ENCODE measurements around the gene IZUMO4.

The IZUMO4 gene

GRCh38 chr19:2111425-2111824 is 14.7 kb downstream of the IZUMO4 start:
- H3K27me3 ChIP-seq (ENCODE audit: control insufficient read depth, insufficient read depth, low read length, poor library complexity, severe bottlenecking): no peaks in the 10 kb centered on the region
- no peaks in the 10 kb centered on the region for H3K9me3 ChIP-seq (ENCODE audit: control insufficient read depth, low read length)
- H3K4me3 ChIP-seq (ENCODE audit: insufficient read depth, low read depth, low read length): no peak overlapping the region
- H3K4me1 ChIP-seq (ENCODE audit: control insufficient read depth, insufficient read depth, low read length): no peaks in the 10 kb centered on the region
- H3K27ac ChIP-seq (ENCODE audit: insufficient read depth, low read depth, low read length, poor library complexity, severe bottlenecking): no peak overlapping the region
- peaks cover 64% of the 10 kb centered on the region for H3K36me3 ChIP-seq (ENCODE audit: control insufficient read depth, insufficient read depth, low read length)
- WGBS, 2 experiments: 96 to 97% methylated on average over 22 of the region's 22 CpGs

DNA sequence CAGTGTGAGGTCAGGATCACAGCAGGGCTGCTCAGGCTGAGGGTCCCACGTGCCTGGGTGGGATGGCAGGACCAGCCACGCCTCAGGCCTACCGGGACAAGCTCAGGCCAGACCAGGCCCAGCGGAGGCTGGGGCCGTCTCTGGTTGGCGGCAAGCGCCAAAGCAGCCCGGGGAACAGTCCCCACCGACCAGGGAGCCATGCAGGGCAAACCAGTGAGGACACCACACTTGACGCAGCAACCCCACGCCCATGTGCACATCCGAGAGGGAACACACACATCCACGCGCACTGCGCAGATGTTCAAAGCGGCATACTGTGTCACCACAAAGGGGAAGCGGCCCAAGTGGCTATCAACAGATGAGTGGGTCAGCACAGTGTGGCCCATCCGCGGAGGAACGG is 15.2 kb downstream of the IZUMO4 start:
- WGBS, 2 experiments: 94 to 96% methylated on average over 20 of the region's 20 CpGs
- no peak overlapping the region for H3K4me3 ChIP-seq (ENCODE audit: insufficient read depth, low read depth, low read length)
- H3K9me3 ChIP-seq (ENCODE audit: control insufficient read depth, low read length): no peaks in the 10 kb centered on the region
- H3K27me3 ChIP-seq (ENCODE audit: control insufficient read depth, insufficient read depth, low read length, poor library complexity, severe bottlenecking): no peaks in the 10 kb centered on the region
- no peak overlapping the region for H3K27ac ChIP-seq (ENCODE audit: insufficient read depth, low read depth, low read length, poor library complexity, severe bottlenecking)
- no peaks in the 10 kb centered on the region for H3K4me1 ChIP-seq (ENCODE audit: control insufficient read depth, insufficient read depth, low read length)
- H3K36me3 ChIP-seq (ENCODE audit: control insufficient read depth, insufficient read depth, low read length): peaks cover 64% of the 10 kb centered on the region

DNA sequence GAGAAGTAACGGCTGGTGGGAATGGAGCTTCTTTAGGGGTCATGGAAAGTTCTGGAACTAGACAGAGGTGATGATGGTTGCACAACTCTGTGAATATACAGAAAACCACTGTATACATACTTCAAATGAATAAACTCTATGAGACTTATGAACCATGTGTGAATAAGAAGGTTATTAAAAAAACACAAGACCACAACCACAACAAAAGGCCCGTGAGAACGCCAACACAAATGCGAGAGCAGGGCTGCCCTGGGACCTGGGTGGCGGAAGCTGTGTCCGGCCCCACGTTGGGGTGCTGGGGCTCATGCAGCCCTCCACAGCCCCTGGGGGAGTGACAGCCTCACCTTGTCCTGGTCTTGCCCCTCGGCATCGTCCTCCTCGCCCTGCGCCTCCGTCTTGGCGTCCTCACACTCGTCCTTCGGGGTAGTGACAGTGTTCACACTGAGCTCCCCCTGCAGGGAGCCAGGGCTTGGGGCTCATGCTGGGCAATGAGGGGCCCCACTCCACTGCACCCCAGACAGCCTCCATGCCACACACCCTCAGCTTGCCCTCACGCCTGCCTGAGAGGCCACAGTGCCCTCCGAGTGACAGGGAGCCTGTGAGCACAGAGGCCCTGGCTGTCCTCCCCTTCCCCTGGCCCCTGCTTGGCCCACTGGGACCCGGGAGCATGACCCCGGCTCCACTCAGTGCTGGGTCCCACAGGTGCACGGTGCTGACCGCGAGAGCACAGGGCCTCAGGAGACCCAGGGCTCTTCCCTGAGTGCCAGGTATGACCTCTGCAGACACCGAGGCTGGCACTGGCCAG is 16.0 kb downstream of the IZUMO4 start:
- Histone ChIP-seq H3K9me3 (ENCODE audit: control insufficient read depth, low read length) (no peaks in the 10 kb centered on the region), H3K27me3 (ENCODE audit: control insufficient read depth, insufficient read depth, low read length, poor library complexity, severe bottlenecking) (no peaks in the 10 kb centered on the region), H3K36me3 (ENCODE audit: control insufficient read depth, insufficient read depth, low read length) (peaks cover 67% of the 10 kb centered on the region), H3K4me1 (ENCODE audit: control insufficient read depth, insufficient read depth, low read length) (no peaks in the 10 kb centered on the region), H3K4me3 (ENCODE audit: insufficient read depth, low read depth, low read length) (no peak overlapping the region), H3K27ac (ENCODE audit: insufficient read depth, low read depth, low read length, poor library complexity, severe bottlenecking) (no peak overlapping the region)
- 97% methylated on average over 23 of the region's 23 CpGs for WGBS, 2 experiments

GRCh38 chr19:2113439-2114211 is 16.9 kb downstream of the IZUMO4 start:
- peaks cover 67% of the 10 kb centered on the region for H3K36me3 ChIP-seq (ENCODE audit: control insufficient read depth, insufficient read depth, low read length)
- H3K27me3 ChIP-seq (ENCODE audit: control insufficient read depth, insufficient read depth, low read length, poor library complexity, severe bottlenecking): no peaks in the 10 kb centered on the region
- no peak overlapping the region for H3K27ac ChIP-seq (ENCODE audit: insufficient read depth, low read depth, low read length, poor library complexity, severe bottlenecking)
- H3K4me3 ChIP-seq (ENCODE audit: insufficient read depth, low read depth, low read length): no peak overlapping the region
- H3K9me3 ChIP-seq (ENCODE audit: control insufficient read depth, low read length): no peaks in the 10 kb centered on the region
- no peaks in the 10 kb centered on the region for H3K4me1 ChIP-seq (ENCODE audit: control insufficient read depth, insufficient read depth, low read length)
- WGBS, 2 experiments: 95 to 97% methylated on average over 24 of the region's 24 CpGs

DNA sequence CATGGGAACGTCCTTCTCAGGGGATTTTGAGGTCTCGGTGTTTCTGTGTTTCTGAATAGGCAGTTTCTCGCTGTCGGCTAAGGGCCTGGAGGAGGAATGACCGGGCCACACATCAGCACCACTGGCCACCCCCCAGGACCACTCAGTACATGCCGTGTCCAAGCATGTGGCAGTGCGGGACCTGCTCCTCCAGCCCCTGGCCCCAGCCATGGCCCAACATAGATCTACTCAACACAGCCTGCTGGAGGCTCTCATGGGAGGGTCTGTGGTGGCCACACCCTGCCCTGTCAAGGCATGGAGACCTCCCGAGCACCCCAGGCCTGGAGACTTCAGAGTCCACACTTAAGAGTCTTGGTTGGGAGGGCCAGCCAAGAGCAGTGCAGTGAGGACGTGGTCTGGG is 17.5 kb downstream of the IZUMO4 start:
- H3K4me1 ChIP-seq (ENCODE audit: control insufficient read depth, insufficient read depth, low read length): no peaks in the 10 kb centered on the region
- H3K27me3 ChIP-seq (ENCODE audit: control insufficient read depth, insufficient read depth, low read length, poor library complexity, severe bottlenecking): no peaks in the 10 kb centered on the region
- H3K9me3 ChIP-seq (ENCODE audit: control insufficient read depth, low read length): no peaks in the 10 kb centered on the region
- 96 to 97% methylated on average over 9 of the region's 9 CpGs for WGBS, 2 experiments
- no peak overlapping the region for H3K4me3 ChIP-seq (ENCODE audit: insufficient read depth, low read depth, low read length)
- H3K36me3 ChIP-seq (ENCODE audit: control insufficient read depth, insufficient read depth, low read length): peaks cover 64% of the 10 kb centered on the region
- H3K27ac ChIP-seq (ENCODE audit: insufficient read depth, low read depth, low read length, poor library complexity, severe bottlenecking): no peak overlapping the region

GRCh38 chr19:2114821-2115220 is 18.1 kb downstream of the IZUMO4 start:
- Histone ChIP-seq H3K36me3 (ENCODE audit: control insufficient read depth, insufficient read depth, low read length) (peaks cover 58% of the 10 kb centered on the region), H3K4me3 (ENCODE audit: insufficient read depth, low read depth, low read length) (no peak overlapping the region), H3K4me1 (ENCODE audit: control insufficient read depth, insufficient read depth, low read length) (no peaks in the 10 kb centered on the region), H3K27me3 (ENCODE audit: control insufficient read depth, insufficient read depth, low read length, poor library complexity, severe bottlenecking) (no peaks in the 10 kb centered on the region), H3K9me3 (ENCODE audit: control insufficient read depth, low read length) (no peaks in the 10 kb centered on the region), H3K27ac (ENCODE audit: insufficient read depth, low read depth, low read length, poor library complexity, severe bottlenecking) (no peak overlapping the region)
- 96 to 97% methylated on average over 21 of the region's 21 CpGs for WGBS, 2 experiments

DNA sequence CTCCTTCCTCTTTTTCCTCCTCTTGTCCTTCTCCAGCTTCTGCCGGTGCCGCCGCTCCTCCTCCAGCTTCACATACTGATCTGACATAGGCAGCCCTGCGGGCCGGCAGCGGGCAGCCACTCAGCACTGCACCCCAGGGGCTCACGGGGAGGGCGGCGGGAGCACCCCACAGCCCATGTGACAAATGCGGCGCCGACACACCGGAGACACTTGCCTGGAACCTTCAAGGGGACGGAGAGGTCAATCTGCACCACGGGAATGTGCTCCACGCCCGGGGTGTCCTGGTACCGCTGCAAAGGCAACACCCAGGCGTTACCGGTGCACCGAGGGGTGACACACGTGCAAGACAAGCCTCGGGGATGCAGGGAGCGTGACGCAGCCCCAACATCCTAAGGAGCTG is 18.6 kb downstream of the IZUMO4 start:
- Histone ChIP-seq H3K9me3 (ENCODE audit: control insufficient read depth, low read length) (no peaks in the 10 kb centered on the region), H3K4me3 (ENCODE audit: insufficient read depth, low read depth, low read length) (no peak overlapping the region), H3K27me3 (ENCODE audit: control insufficient read depth, insufficient read depth, low read length, poor library complexity, severe bottlenecking) (no peaks in the 10 kb centered on the region), H3K36me3 (ENCODE audit: control insufficient read depth, insufficient read depth, low read length) (peaks cover 55% of the 10 kb centered on the region), H3K4me1 (ENCODE audit: control insufficient read depth, insufficient read depth, low read length) (no peaks in the 10 kb centered on the region), H3K27ac (ENCODE audit: insufficient read depth, low read depth, low read length, poor library complexity, severe bottlenecking) (no peak overlapping the region)
- WGBS, 2 experiments: 95 to 97% methylated on average over 25 of the region's 25 CpGs

GRCh38 chr19:2115911-2116426 is 19.3 kb downstream of the IZUMO4 start:
- WGBS, 2 experiments: 96 to 97% methylated on average over 24 of the region's 24 CpGs
- no peaks in the 10 kb centered on the region for H3K9me3 ChIP-seq (ENCODE audit: control insufficient read depth, low read length)
- no peak overlapping the region for H3K27ac ChIP-seq (ENCODE audit: insufficient read depth, low read depth, low read length, poor library complexity, severe bottlenecking)
- no peaks in the 10 kb centered on the region for H3K4me1 ChIP-seq (ENCODE audit: control insufficient read depth, insufficient read depth, low read length)
- H3K4me3 ChIP-seq (ENCODE audit: insufficient read depth, low read depth, low read length): no peak overlapping the region
- H3K36me3 ChIP-seq (ENCODE audit: control insufficient read depth, insufficient read depth, low read length): peaks cover 55% of the 10 kb centered on the region
- no peaks in the 10 kb centered on the region for H3K27me3 ChIP-seq (ENCODE audit: control insufficient read depth, insufficient read depth, low read length, poor library complexity, severe bottlenecking)

DNA sequence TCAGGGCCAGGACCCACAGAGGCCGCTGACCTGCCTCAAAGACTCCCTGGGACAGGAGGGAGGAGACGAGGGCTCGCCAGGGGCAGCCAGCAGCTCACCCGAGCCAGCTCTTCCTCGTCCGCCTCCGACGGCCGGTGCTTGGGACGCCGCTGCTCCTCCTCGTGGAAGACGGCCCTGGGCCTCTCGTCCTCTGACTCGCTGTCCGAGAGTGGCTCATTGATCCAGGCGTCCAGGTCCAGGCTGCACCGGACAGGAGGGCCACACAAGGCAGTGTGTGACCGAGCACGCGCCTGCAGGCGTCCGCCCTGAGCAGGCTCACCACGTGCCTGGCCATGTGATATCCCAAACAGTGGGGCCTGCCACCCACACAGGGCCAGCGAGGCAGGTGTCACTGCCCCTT is 19.8 kb downstream of the IZUMO4 start:
- Histone ChIP-seq H3K27ac (ENCODE audit: insufficient read depth, low read depth, low read length, poor library complexity, severe bottlenecking) (no peak overlapping the region), H3K36me3 (ENCODE audit: control insufficient read depth, insufficient read depth, low read length) (peaks cover 61% of the 10 kb centered on the region), H3K4me1 (ENCODE audit: control insufficient read depth, insufficient read depth, low read length) (no peaks in the 10 kb centered on the region), H3K9me3 (ENCODE audit: control insufficient read depth, low read length) (no peaks in the 10 kb centered on the region), H3K4me3 (ENCODE audit: insufficient read depth, low read depth, low read length) (no peak overlapping the region), H3K27me3 (ENCODE audit: control insufficient read depth, insufficient read depth, low read length, poor library complexity, severe bottlenecking) (no peaks in the 10 kb centered on the region)
- 97% methylated on average over 25 of the region's 25 CpGs for WGBS, 2 experiments

- H3K27me3 ChIP-seq (ENCODE audit: control insufficient read depth, insufficient read depth, low read length, poor library complexity, severe bottlenecking): no peaks in the 10 kb centered on the region
- H3K9me3 ChIP-seq (ENCODE audit: control insufficient read depth, low read length): no peaks in the 10 kb centered on the region
- peaks cover 63% of the 10 kb centered on the region for H3K36me3 ChIP-seq (ENCODE audit: control insufficient read depth, insufficient read depth, low read length)
- no peaks in the 10 kb centered on the region for H3K4me1 ChIP-seq (ENCODE audit: control insufficient read depth, insufficient read depth, low read length)
- no peak overlapping the region for H3K27ac ChIP-seq (ENCODE audit: insufficient read depth, low read depth, low read length, poor library complexity, severe bottlenecking)
- no peak overlapping the region for H3K4me3 ChIP-seq (ENCODE audit: insufficient read depth, low read depth, low read length)
- 95 to 96% methylated on average over 27 of the region's 27 CpGs for WGBS, 2 experiments
These were observed 20.7 kb downstream of the IZUMO4 start for GRCh38 chr19:2117215-2117960.

Data from ectodermal cell (in vitro differentiated cells).